ENCODE data around the gene TSHZ1.
"Not testable (repeated sequence)": the region's sequence is repeated elsewhere in the genome, so short reads cannot be mapped to it uniquely, and the experiment has no call there.

The TSHZ1 gene

DNA sequence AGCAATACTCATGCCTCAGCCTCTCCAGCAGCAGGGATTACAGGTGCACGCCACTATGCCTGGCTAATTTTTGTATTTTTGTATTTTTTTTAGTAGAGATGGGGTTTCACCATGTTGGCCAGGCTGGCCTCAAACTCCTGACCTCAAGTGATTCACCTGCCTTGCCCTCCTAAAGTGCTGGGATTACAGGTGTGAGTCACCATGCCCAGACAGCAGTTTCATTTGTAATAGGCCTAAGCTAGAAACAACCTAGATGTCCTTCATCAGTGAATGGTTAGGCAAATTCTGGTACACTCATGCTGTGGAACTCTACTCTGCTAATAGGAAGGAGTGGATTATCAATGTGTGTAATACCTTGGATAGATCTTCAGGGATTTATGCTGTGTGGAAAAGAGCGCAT is 119.2 kb downstream of the TSHZ1 start:
- not testable (repeated sequence) for H3K36me3 ChIP-seq (ENCODE audit: insufficient read depth, low read length); H3K9ac ChIP-seq (ENCODE audit: low read depth, low read length); H3K27me3 ChIP-seq (ENCODE audit: control insufficient read depth, insufficient read depth, low read length); H3K4me3 ChIP-seq (ENCODE audit: low read length); H3K4me1 ChIP-seq (ENCODE audit: control insufficient read depth, insufficient read depth, low read length); H3K9me3 ChIP-seq (replicated peaks; ENCODE audit: low read length); H3K4me2 ChIP-seq (ENCODE audit: low read length)

DNA sequence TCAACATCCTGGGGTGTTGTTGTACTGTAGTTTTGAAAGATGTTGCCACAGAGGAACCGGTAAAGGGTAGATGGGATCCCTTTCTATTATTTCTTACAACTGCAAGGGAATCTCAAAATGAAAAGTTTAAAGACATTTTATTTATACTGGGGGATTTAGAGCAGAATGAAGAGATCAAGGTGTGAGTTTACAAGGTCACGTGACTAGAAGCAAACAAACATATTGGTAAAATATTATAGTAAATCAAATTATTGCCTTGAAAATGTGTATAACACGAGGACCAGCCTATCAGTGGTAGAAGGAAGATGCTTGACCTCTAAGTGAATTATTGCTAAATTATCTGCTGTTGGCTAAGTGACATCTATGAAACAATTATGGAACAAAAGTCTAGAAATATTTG is 119.7 kb downstream of the TSHZ1 start:
- Histone ChIP-seq H3K36me3 (ENCODE audit: insufficient read depth, low read length) (no peaks in the 10 kb centered on the region), H3K27me3 (ENCODE audit: control insufficient read depth, insufficient read depth, low read length) (no peaks in the 10 kb centered on the region), H3K9ac (ENCODE audit: low read depth, low read length) (no peak overlapping the region), H3K4me2 (ENCODE audit: low read length) (no peak overlapping the region), H3K9me3 (replicated peaks; ENCODE audit: low read length) (no peaks in the 10 kb centered on the region), H3K4me1 (ENCODE audit: control insufficient read depth, insufficient read depth, low read length) (no peaks in the 10 kb centered on the region), H3K4me3 (ENCODE audit: low read length) (no peak overlapping the region)

- Histone ChIP-seq H3K9ac (ENCODE audit: low read depth, low read length) (no peak overlapping the region), H3K9me3 (replicated peaks; ENCODE audit: low read length) (no peaks in the 10 kb centered on the region), H3K27me3 (ENCODE audit: control insufficient read depth, insufficient read depth, low read length) (no peaks in the 10 kb centered on the region), H3K4me1 (ENCODE audit: control insufficient read depth, insufficient read depth, low read length) (no peaks in the 10 kb centered on the region), H3K36me3 (ENCODE audit: insufficient read depth, low read length) (no peaks in the 10 kb centered on the region), H3K4me2 (ENCODE audit: low read length) (no peak overlapping the region), H3K4me3 (ENCODE audit: low read length) (no peak overlapping the region)
Measured at GRCh38 chr18:75334869-75335268, 124.3 kb downstream of the TSHZ1 start.

DNA sequence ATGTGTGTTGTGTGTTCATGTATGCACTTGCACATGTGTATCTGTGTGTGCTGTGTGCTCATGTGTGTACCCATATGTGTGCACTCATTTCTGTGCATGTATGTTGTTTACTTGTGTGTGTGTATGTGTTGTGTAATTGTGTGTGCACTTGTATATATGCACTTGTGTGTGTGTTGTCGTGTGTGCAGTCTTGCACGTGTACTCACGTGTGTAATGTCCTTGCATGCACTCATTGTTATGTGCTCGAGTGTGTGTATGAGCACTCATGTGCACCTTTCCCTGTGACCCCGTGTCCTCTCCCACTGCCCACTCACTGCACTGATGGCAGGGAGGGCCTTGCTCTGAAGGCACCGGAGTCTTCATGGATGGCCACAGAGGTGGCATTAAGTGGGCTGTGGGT is 124.9 kb downstream of the TSHZ1 start:
- H3K36me3 ChIP-seq (ENCODE audit: insufficient read depth, low read length) = no peaks in the 10 kb centered on the region
- no peak overlapping the region for H3K4me3 ChIP-seq (ENCODE audit: low read length)
- no peak overlapping the region for H3K4me2 ChIP-seq (ENCODE audit: low read length)
- no peaks in the 10 kb centered on the region for H3K4me1 ChIP-seq (ENCODE audit: control insufficient read depth, insufficient read depth, low read length)
- no peaks in the 10 kb centered on the region for H3K9me3 ChIP-seq (replicated peaks; ENCODE audit: low read length)
- H3K27me3 ChIP-seq (ENCODE audit: control insufficient read depth, insufficient read depth, low read length) = no peaks in the 10 kb centered on the region
- no peak overlapping the region for H3K9ac ChIP-seq (ENCODE audit: low read depth, low read length)

DNA sequence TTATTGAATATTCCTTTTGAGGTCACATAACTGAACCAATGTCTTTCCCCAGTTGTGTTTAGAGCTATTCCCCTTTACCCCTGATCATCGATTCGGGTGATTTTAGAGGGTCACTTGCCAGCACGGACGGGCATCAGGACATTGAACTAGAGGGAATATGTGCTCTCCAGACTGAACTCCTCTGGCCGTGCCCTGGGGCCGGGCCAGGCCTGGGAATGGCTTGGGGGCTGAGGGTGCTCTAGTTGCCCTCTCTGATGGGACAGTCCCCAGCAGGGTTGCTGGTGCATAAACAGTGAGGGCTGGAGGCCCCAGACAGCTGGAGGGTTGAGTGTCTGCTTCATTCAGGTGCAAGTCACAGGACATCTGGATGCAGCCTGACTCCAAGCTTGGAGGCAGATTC is 126.2 kb downstream of the TSHZ1 start:
- Histone ChIP-seq H3K9ac (ENCODE audit: low read depth, low read length) (no peak overlapping the region), H3K27me3 (ENCODE audit: control insufficient read depth, insufficient read depth, low read length) (no peaks in the 10 kb centered on the region), H3K4me2 (ENCODE audit: low read length) (no peak overlapping the region), H3K4me3 (ENCODE audit: low read length) (no peak overlapping the region), H3K36me3 (ENCODE audit: insufficient read depth, low read length) (no peaks in the 10 kb centered on the region), H3K9me3 (replicated peaks; ENCODE audit: low read length) (no peaks in the 10 kb centered on the region), H3K4me1 (ENCODE audit: control insufficient read depth, insufficient read depth, low read length) (no peaks in the 10 kb centered on the region)

DNA sequence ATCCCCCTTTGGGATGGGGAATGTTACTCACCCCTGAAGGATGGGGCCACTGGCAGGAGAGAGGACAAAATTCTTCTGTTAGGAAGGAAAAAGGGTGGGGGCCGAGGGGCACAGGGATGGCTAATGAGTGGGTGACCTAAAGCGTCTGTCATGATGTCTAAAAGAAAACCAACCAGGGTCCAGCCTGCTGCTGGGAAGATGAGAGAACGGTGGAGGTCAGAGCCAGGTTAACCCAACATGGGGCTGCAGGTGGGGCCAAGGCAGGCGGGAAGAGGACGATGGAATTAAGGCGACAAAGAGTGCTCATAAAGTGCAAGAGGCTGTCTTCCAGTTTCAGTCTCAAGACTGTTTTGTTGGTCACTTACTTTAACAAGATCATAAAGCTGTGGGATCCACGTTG is 126.8 kb downstream of the TSHZ1 start:
- no peak overlapping the region for H3K4me3 ChIP-seq (ENCODE audit: low read length)
- no peaks in the 10 kb centered on the region for H3K27me3 ChIP-seq (ENCODE audit: control insufficient read depth, insufficient read depth, low read length)
- no peak overlapping the region for H3K4me2 ChIP-seq (ENCODE audit: low read length)
- H3K9me3 ChIP-seq (replicated peaks; ENCODE audit: low read length) = no peaks in the 10 kb centered on the region
- H3K9ac ChIP-seq (ENCODE audit: low read depth, low read length) = no peak overlapping the region
- H3K4me1 ChIP-seq (ENCODE audit: control insufficient read depth, insufficient read depth, low read length) = no peaks in the 10 kb centered on the region
- H3K36me3 ChIP-seq (ENCODE audit: insufficient read depth, low read length) = no peaks in the 10 kb centered on the region

- H3K4me1 ChIP-seq (ENCODE audit: control insufficient read depth, insufficient read depth, low read length) = no peaks in the 10 kb centered on the region
Measured at GRCh38 chr18:75338631-75339030, 128.0 kb downstream of the TSHZ1 start.

More at GRCh38 chr18:75338631-75339030, 128.0 kb downstream of the TSHZ1 start:
- no peak overlapping the region for H3K4me2 ChIP-seq (ENCODE audit: low read length)
- no peak overlapping the region for H3K4me3 ChIP-seq (ENCODE audit: low read length)
- H3K27me3 ChIP-seq (ENCODE audit: control insufficient read depth, insufficient read depth, low read length) = no peaks in the 10 kb centered on the region
- no peak overlapping the region for H3K9ac ChIP-seq (ENCODE audit: low read depth, low read length)
- no peaks in the 10 kb centered on the region for H3K9me3 ChIP-seq (replicated peaks; ENCODE audit: low read length)
- no peaks in the 10 kb centered on the region for H3K36me3 ChIP-seq (ENCODE audit: insufficient read depth, low read length)
